ENCODE results near the gene TCF12. TPM values are rescaled to one million over a fixed set of nuclear protein-coding genes. Genes with fewer than 3 reads are reported as not detected.

TCF12 gene
- total RNA-seq, 2 experiments from 2014 or later, result 76.4 to 78.1 TPM

GRCh38 chr15:57183041-57183440, 264.6 kb downstream of the TCF12 start:
- no peak for ATAC-seq (ENCODE audit: low read depth)
- Mint-ChIP-seq H3K36me3 (peaks cover 10% of the 10 kb centered on the region), H3K9me3 (peaks cover 2% of the 10 kb centered on the region), H3K4me3 (no peak overlapping the region), H3K27me3 (no peaks in the 10 kb centered on the region), H3K27ac (no peak overlapping the region), H3K4me1 (no peaks in the 10 kb centered on the region)
- POLR2A ChIA-PET, result no interaction called here
- DNase-seq, result no peak

- ATAC-seq (ENCODE audit: low read depth) (no peak), DNase-seq (no peak)
- Mint-ChIP-seq H3K4me3 (no peak overlapping the region), H3K27me3 (no peaks in the 10 kb centered on the region), H3K9me3 (peaks cover 2% of the 10 kb centered on the region), H3K27ac (no peak overlapping the region), H3K4me1 (no peaks in the 10 kb centered on the region), H3K36me3 (peaks cover 10% of the 10 kb centered on the region)
- POLR2A ChIA-PET, result no interaction called here
Observed at GRCh38 chr15:57183614-57184344, 265.3 kb downstream of the TCF12 start.

GRCh38 chr15:57184502-57184901, 266.1 kb downstream of the TCF12 start:
- ATAC-seq (ENCODE audit: low read depth), result no peak
- POLR2A ChIA-PET, result no interaction called here
- Mint-ChIP-seq H3K4me3 (no peak overlapping the region), H3K9me3 (peaks cover 2% of the 10 kb centered on the region), H3K4me1 (no peaks in the 10 kb centered on the region), H3K27me3 (no peaks in the 10 kb centered on the region), H3K36me3 (peaks cover 10% of the 10 kb centered on the region), H3K27ac (no peak overlapping the region)
- no peak for DNase-seq

GRCh38 chr15:57185507-57186074, 267.1 kb downstream of the TCF12 start:
- H3K27ac Mint-ChIP-seq, result no peak overlapping the region

GRCh38 chr15:57189466-57189865, 271.0 kb downstream of the TCF12 start:
- DNase-seq (no peak), ATAC-seq (ENCODE audit: low read depth) (no peak)
- Mint-ChIP-seq H3K4me1 (no peaks in the 10 kb centered on the region), H3K27me3 (no peaks in the 10 kb centered on the region), H3K27ac (no peak overlapping the region), H3K4me3 (no peak overlapping the region), H3K9me3 (peaks cover 2% of the 10 kb centered on the region), H3K36me3 (peaks cover 11% of the 10 kb centered on the region)
- POLR2A ChIA-PET, result no interaction called here

More at GRCh38 chr15:57185507-57186074, 267.1 kb downstream of the TCF12 start:
- no peak for DNase-seq
- ATAC-seq (ENCODE audit: low read depth), result no peak
- Mint-ChIP-seq H3K4me1 (no peaks in the 10 kb centered on the region), H3K9me3 (peaks cover 2% of the 10 kb centered on the region), H3K36me3 (peaks cover 9% of the 10 kb centered on the region), H3K27me3 (no peaks in the 10 kb centered on the region), H3K4me3 (no peak overlapping the region)
- POLR2A ChIA-PET, result no interaction called here

GRCh38 chr15:57190208-57190607, 271.8 kb downstream of the TCF12 start:
- H3K36me3 Mint-ChIP-seq, result peaks cover 8% of the 10 kb centered on the region
- H3K27me3 Mint-ChIP-seq, result no peaks in the 10 kb centered on the region
- H3K27ac Mint-ChIP-seq, result no peak overlapping the region
- DNase-seq, result no peak
- no peak overlapping the region for H3K4me3 Mint-ChIP-seq
- no peaks in the 10 kb centered on the region for H3K4me1 Mint-ChIP-seq
- ATAC-seq (ENCODE audit: low read depth), result no peak
- POLR2A ChIA-PET, result no interaction called here
- H3K9me3 Mint-ChIP-seq, result peaks cover 2% of the 10 kb centered on the region

GRCh38 chr15:57193161-57193560, 274.7 kb downstream of the TCF12 start:
- DNase-seq, result no peak
- no peaks in the 10 kb centered on the region for H3K4me1 Mint-ChIP-seq
- no peak for ATAC-seq (ENCODE audit: low read depth)
- no peaks in the 10 kb centered on the region for H3K27me3 Mint-ChIP-seq
- H3K27ac Mint-ChIP-seq, result no peak overlapping the region
- peaks cover 4% of the 10 kb centered on the region for H3K36me3 Mint-ChIP-seq
- no peak overlapping the region for H3K4me3 Mint-ChIP-seq
- POLR2A ChIA-PET, result no interaction called here
- no peaks in the 10 kb centered on the region for H3K9me3 Mint-ChIP-seq

GRCh38 chr15:57195326-57195725, 276.9 kb downstream of the TCF12 start:
- Mint-ChIP-seq H3K36me3 (peaks cover 7% of the 10 kb centered on the region), H3K4me1 (no peaks in the 10 kb centered on the region), H3K4me3 (no peak overlapping the region), H3K27me3 (no peaks in the 10 kb centered on the region), H3K27ac (no peak overlapping the region), H3K9me3 (no peaks in the 10 kb centered on the region)
- POLR2A ChIA-PET, result no interaction called here
- DNase-seq (no peak), ATAC-seq (ENCODE audit: low read depth) (no peak)

- H3K36me3 Mint-ChIP-seq, result peaks cover 7% of the 10 kb centered on the region
- POLR2A ChIA-PET, result no interaction called here
- DNase-seq (no peak), ATAC-seq (ENCODE audit: low read depth) (no peak)
- H3K9me3 Mint-ChIP-seq, result no peaks in the 10 kb centered on the region
- no peak overlapping the region for H3K27ac Mint-ChIP-seq
- no peaks in the 10 kb centered on the region for H3K27me3 Mint-ChIP-seq
- H3K4me3 Mint-ChIP-seq, result no peak overlapping the region
- no peaks in the 10 kb centered on the region for H3K4me1 Mint-ChIP-seq
Observed at GRCh38 chr15:57196865-57197264, 278.4 kb downstream of the TCF12 start.

GRCh38 chr15:57198131-57198530, 279.7 kb downstream of the TCF12 start:
- POLR2A ChIA-PET, result no interaction called here
- Mint-ChIP-seq H3K4me1 (no peaks in the 10 kb centered on the region), H3K27me3 (no peaks in the 10 kb centered on the region), H3K27ac (no peak overlapping the region), H3K4me3 (no peak overlapping the region), H3K9me3 (no peaks in the 10 kb centered on the region), H3K36me3 (peaks cover 6% of the 10 kb centered on the region)
- ATAC-seq (ENCODE audit: low read depth) (no peak), DNase-seq (no peak)

- no peak for DNase-seq
- ATAC-seq (ENCODE audit: low read depth), result no peak
- Mint-ChIP-seq H3K4me1 (no peaks in the 10 kb centered on the region), H3K27me3 (no peaks in the 10 kb centered on the region), H3K4me3 (no peak overlapping the region), H3K27ac (no peak overlapping the region), H3K9me3 (no peaks in the 10 kb centered on the region), H3K36me3 (peaks cover 3% of the 10 kb centered on the region)
- POLR2A ChIA-PET, result no interaction called here
Observed at GRCh38 chr15:57198654-57199291, 280.3 kb downstream of the TCF12 start.

GRCh38 chr15:57201578-57201977, 283.1 kb downstream of the TCF12 start:
- no peaks in the 10 kb centered on the region for H3K9me3 Mint-ChIP-seq
- DNase-seq (no peak), ATAC-seq (ENCODE audit: low read depth) (no peak)
- no peaks in the 10 kb centered on the region for H3K27me3 Mint-ChIP-seq
- peaks cover 3% of the 10 kb centered on the region for H3K36me3 Mint-ChIP-seq
- H3K4me1 Mint-ChIP-seq, result no peaks in the 10 kb centered on the region
- H3K27ac Mint-ChIP-seq, result no peak overlapping the region
- POLR2A ChIA-PET, result no interaction called here
- no peak overlapping the region for H3K4me3 Mint-ChIP-seq

- Mint-ChIP-seq H3K36me3 (peaks cover 2% of the 10 kb centered on the region), H3K4me3 (no peak overlapping the region), H3K4me1 (no peaks in the 10 kb centered on the region), H3K27me3 (no peaks in the 10 kb centered on the region), H3K27ac (no peak overlapping the region), H3K9me3 (no peaks in the 10 kb centered on the region)
- POLR2A ChIA-PET, result no interaction called here
- ATAC-seq (ENCODE audit: low read depth), result no peak
- DNase-seq, result no peak
Observed at GRCh38 chr15:57203906-57204305, 285.5 kb downstream of the TCF12 start.

Measured in activated naive CD8-positive, alpha-beta T cell treated with anti-CD3 and anti-CD28 coated beads, Interleukin-2, amount 10 ng/mL, durations not matched to agents 7 days and 5 days (primary cell).